Measurements from ENCODE around the gene REV1. TPM values are rescaled to one million over a fixed set of nuclear protein-coding genes. Genes with fewer than 3 reads are reported as not detected.

The REV1 gene
- total and polyA plus RNA-seq, 12 donors: 9.6 to 83.1 (median 30.2) TPM

DNA sequence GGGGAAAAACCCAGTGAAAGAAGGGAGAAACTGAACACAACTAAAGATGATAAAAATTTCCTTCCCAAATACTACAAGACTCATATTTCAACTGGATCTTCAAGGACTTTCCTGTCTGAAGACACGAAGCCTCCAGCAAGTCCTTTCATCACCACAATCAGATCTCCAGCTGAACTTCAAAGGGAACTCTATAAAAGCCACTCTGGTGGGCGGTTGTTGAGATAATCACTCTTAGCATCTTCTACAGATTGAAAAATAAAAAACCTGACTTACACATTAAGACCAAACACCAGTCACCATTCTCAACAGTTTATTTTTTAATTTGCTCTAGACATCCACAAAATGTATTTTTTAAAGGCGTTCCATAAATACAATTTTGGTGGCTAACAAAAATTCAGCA lies 4.4 kb downstream of the REV1 start:
- H3K27ac ChIP-seq: peak overlapping the region in 1 of 10 donors; percentile 45
- 71% methylated on average over 3 of the region's 3 CpGs for WGBS, 2 donors
- intact Hi-C loops (cut with DNase I): loop anchor here in 6 of 10 donors (5.0 to 10.0 kb wide), 6 partner anchors 33 to 841 kb away; partner anchors contain the start of genes EIF5B (in 1 of the 6), MITD1 (in 1 of the 6), MRPL30 (in 1 of the 6) and TXNDC9 (in 1 of the 6)

DNA sequence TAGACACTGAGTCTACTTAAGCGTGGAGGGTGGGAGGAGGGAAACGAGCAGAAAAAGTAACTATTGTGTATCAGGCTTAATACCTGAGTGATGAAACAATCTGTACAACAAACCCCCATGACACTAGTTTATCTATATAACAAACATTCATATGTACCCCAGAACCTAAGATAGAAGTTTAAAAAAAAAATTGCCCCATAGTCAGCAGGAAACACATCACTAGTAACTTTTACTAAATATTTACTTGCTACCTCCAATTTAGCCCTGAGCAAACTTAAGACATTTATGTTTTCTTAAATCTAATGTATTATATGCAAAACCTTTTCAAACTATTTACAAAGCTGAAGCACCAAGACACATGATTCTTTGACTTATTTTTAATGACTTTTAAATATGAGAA lies 5.6 kb downstream of the REV1 start:
- intact Hi-C loops (cut with DNase I): loop anchor here in 4 of 10 donors (5.0 to 10.0 kb wide), 4 partner anchors 37 to 839 kb away; no protein-coding TSS in a partner anchor
- H3K27me3 ChIP-seq: no peaks in the 10 kb centered on the region
- DNase-seq (no peak), ATAC-seq (no peak)
- H3K4me3 ChIP-seq: no peak overlapping the region
- H3K4me1 ChIP-seq: peaks cover 9 to 91% (median 72%) of the 10 kb centered on the region in 9 donors
- WGBS, 2 donors: 40 to 55% methylated on average over 2 of the region's 2 CpGs
- no peak overlapping the region for H3K27ac ChIP-seq
- TF ChIP-seq, protein P1, sequence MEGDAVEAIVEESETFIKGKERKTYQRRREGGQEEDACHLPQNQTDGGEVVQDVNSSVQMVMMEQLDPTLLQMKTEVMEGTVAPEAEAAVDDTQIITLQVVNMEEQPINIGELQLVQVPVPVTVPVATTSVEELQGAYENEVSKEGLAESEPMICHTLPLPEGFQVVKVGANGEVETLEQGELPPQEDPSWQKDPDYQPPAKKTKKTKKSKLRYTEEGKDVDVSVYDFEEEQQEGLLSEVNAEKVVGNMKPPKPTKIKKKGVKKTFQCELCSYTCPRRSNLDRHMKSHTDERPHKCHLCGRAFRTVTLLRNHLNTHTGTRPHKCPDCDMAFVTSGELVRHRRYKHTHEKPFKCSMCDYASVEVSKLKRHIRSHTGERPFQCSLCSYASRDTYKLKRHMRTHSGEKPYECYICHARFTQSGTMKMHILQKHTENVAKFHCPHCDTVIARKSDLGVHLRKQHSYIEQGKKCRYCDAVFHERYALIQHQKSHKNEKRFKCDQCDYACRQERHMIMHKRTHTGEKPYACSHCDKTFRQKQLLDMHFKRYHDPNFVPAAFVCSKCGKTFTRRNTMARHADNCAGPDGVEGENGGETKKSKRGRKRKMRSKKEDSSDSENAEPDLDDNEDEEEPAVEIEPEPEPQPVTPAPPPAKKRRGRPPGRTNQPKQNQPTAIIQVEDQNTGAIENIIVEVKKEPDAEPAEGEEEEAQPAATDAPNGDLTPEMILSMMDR (IDR thresholded peaks at IDR 0.05): no peak
- H3K9me3 ChIP-seq: no peaks in the 10 kb centered on the region
- H3K36me3 ChIP-seq: no peaks in the 10 kb centered on the region

More for the DNA sequence above, 4.4 kb downstream of the REV1 start:
- TF ChIP-seq, protein P1 (IDR thresholded peaks at IDR 0.05): no peak
- Histone ChIP-seq H3K27me3 (no peaks in the 10 kb centered on the region), H3K4me1 (peaks cover 9 to 81% (median 65%) of the 10 kb centered on the region in 9 donors), H3K4me3 (no peak overlapping the region), H3K36me3 (no peaks in the 10 kb centered on the region), H3K9me3 (no peaks in the 10 kb centered on the region)
- ATAC-seq: no peak
- no peak for DNase-seq

DNA sequence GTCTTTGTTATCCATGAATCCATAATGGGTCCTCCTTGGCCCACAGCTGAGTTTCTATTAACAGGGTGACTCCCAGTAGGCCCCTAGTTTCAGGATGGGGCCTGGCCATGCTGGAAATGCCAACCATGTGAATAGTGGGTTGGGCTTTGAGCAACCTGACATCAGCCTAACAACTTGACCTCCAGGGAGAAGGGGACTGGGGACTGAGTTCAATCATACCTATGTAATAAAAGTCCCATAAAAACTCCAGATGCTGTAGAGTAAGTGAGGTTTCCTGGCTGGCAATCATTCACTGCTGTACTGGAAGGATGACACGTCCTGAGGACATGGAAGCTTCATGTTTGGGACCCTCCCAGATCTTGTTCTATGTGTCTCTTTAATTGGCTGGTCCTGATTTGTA lies 7.9 kb downstream of the REV1 start:
- TF ChIP-seq, protein P1 (IDR thresholded peaks at IDR 0.05): no peak
- Histone ChIP-seq H3K9me3 (no peaks in the 10 kb centered on the region), H3K4me3 (no peak overlapping the region), H3K4me1 (peaks cover 4 to 97% (median 71%) of the 10 kb centered on the region in 9 donors), H3K27ac (peak overlapping the region in 4 of 10 donors; percentile 1 to 30 (median 22)), H3K27me3 (no peaks in the 10 kb centered on the region), H3K36me3 (no peaks in the 10 kb centered on the region)
- DNase-seq (peak in 1 of 2 donors; percentile 14), ATAC-seq (peak in 6 of 8 donors; percentile 40 to 73 (median 52))
- 14 to 41% methylated on average over 1 of the region's 1 CpG for WGBS, 2 donors
- intact Hi-C loops (cut with DNase I): loop anchor here in 4 of 10 donors (5.0 to 10.0 kb wide), 4 partner anchors 35 to 837 kb away; no protein-coding TSS in a partner anchor

DNA sequence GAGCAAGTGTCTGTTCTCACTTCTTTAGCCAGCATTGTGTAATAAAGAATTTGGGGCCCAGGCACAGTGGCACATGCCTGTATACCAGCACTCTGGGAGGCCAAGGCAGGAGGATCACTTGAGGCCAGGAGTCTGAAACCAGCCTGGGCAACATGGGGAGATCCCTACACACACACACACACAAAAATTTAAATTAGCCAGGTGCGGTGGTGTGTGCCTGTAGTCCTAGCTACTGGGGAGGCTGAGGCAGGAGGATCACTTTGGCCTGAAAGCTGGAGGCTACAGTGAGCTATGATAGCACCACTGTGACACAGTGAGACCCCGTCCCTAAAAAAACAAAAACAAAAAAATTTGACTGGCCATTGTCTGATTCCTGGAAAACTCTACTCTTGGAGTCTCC lies 8.3 kb downstream of the REV1 start:
- H3K36me3 ChIP-seq: no peaks in the 10 kb centered on the region
- TF ChIP-seq, protein P1 (IDR thresholded peaks at IDR 0.05): no peak
- DNase-seq (no peak), ATAC-seq (peak in 1 of 8 donors; percentile 4)
- no peak overlapping the region for H3K4me3 ChIP-seq
- H3K27me3 ChIP-seq: no peaks in the 10 kb centered on the region
- peak overlapping the region in 4 of 10 donors; percentile 1 to 30 (median 22) for H3K27ac ChIP-seq
- WGBS, 2 donors: 95 to 96% methylated on average over 2 of the region's 2 CpGs
- peaks cover 4 to 97% (median 71%) of the 10 kb centered on the region in 9 donors for H3K4me1 ChIP-seq
- H3K9me3 ChIP-seq: no peaks in the 10 kb centered on the region
- intact Hi-C loops (cut with DNase I): loop anchor here in 4 of 10 donors (5.0 to 10.0 kb wide), 4 partner anchors 34 to 837 kb away; no protein-coding TSS in a partner anchor

Measured in heart right ventricle (tissue), 16 donors.